OCI-M1 (cell line): ENCODE measurements around the gene CHRM1.
A peak's percentile ranks its signal among the peaks of the same experiment; 100 is the strongest.
"Not testable (repeated sequence)": the region's sequence is repeated elsewhere in the genome, so short reads cannot be mapped to it uniquely, and the experiment has no call there.

ENCODE experiments used
- DNase-seq: peaks from one replicate; lab custom pipeline; 2025; lab: John Stamatoyannopoulos, UW

CHRM1 gene

GRCh38 chr11:62875698-62876478 lies 45.3 kb downstream of the CHRM1 start:
- DNase-seq: no peak

- no peak for DNase-seq
Observed at GRCh38 chr11:62874851-62875250, 46.3 kb downstream of the CHRM1 start.

GRCh38 chr11:62865635-62866034 lies 55.5 kb downstream of the CHRM1 start:
- DNase-seq: no peak

GRCh38 chr11:62863687-62864335 lies 57.4 kb downstream of the CHRM1 start:
- DNase-seq: no peak

GRCh38 chr11:62861564-62862192 lies 59.5 kb downstream of the CHRM1 start:
- DNase-seq: not testable (repeated sequence)

- peak; percentile 49 for DNase-seq
Observed at GRCh38 chr11:62860835-62861563, 60.2 kb downstream of the CHRM1 start.

GRCh38 chr11:62859281-62859703 lies 61.9 kb downstream of the CHRM1 start:
- not testable (repeated sequence) for DNase-seq
